ENCODE data around the gene SUMO3. TPM values are rescaled to one million over a fixed set of nuclear protein-coding genes. Genes with fewer than 3 reads are reported as not detected.

Gene SUMO3
- total RNA-seq, 1 donor from 2014 or later: 69.0 TPM

DNA sequence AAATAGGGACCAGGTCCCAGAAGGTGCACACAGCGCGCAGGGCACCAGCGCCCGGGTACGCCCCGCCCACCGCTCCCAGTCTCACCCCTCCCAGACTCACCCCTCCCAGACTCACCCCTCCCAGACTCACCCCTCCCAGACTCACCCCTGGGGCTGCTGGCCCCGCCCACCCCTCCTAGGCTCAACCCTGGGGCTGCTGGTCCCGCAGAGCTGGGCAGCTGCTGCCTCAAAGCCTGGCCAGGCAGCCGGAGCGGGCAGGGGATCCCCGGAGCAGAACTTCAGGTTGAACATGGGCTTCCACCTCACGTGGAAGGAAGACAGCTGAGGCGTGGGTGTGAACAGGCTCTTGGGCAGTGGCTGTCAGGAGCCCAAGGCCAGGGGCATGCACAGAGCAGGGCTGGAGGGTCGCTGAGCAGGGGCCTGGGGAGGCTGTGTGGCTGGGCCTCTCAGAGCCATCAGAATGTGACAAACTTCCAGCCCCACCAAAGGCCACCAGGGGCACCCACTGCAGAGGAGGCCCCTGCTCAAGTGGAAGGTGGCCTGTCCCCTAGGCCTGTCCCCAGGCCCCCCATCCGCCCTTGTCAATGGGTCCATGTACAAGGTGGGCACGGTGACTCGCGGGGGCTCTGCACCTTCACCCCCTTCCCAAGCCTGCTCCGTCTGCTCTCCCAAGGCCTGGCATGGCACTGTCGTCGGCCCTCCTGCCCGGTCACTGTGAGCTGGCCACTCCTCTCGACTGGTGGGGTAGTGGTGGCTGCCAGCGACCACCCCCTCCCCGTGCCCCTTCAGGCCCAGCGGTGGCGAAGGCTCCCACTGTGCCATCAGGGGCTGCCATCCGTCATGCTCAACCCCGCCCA is 20.4 kb upstream of the SUMO3 start:
- Mint-ChIP-seq H3K27me3 (ENCODE audit: unreplicated experiment) (peaks cover 3% of the 10 kb centered on the region), H3K4me3 (ENCODE audit: unreplicated experiment) (no peak overlapping the region), H3K27ac (ENCODE audit: unreplicated experiment) (no peak overlapping the region), H3K36me3 (ENCODE audit: low read depth, unreplicated experiment) (no peaks in the 10 kb centered on the region), H3K9me3 (ENCODE audit: unreplicated experiment) (no peaks in the 10 kb centered on the region), H3K4me1 (ENCODE audit: unreplicated experiment) (no peaks in the 10 kb centered on the region)
- no peak for DNase-seq (ENCODE audit: low spot score)
- TF ChIP-seq, protein P1, sequence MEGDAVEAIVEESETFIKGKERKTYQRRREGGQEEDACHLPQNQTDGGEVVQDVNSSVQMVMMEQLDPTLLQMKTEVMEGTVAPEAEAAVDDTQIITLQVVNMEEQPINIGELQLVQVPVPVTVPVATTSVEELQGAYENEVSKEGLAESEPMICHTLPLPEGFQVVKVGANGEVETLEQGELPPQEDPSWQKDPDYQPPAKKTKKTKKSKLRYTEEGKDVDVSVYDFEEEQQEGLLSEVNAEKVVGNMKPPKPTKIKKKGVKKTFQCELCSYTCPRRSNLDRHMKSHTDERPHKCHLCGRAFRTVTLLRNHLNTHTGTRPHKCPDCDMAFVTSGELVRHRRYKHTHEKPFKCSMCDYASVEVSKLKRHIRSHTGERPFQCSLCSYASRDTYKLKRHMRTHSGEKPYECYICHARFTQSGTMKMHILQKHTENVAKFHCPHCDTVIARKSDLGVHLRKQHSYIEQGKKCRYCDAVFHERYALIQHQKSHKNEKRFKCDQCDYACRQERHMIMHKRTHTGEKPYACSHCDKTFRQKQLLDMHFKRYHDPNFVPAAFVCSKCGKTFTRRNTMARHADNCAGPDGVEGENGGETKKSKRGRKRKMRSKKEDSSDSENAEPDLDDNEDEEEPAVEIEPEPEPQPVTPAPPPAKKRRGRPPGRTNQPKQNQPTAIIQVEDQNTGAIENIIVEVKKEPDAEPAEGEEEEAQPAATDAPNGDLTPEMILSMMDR (IDR thresholded peaks at IDR 0.05; ENCODE audit: unreplicated experiment): no peak

GRCh38 chr21:44837537-44837936 is 19.7 kb upstream of the SUMO3 start:
- H3K27me3 Mint-ChIP-seq (ENCODE audit: unreplicated experiment): peaks cover 3% of the 10 kb centered on the region
- TF ChIP-seq, protein P1 (IDR thresholded peaks at IDR 0.05; ENCODE audit: unreplicated experiment): no peak

DNA sequence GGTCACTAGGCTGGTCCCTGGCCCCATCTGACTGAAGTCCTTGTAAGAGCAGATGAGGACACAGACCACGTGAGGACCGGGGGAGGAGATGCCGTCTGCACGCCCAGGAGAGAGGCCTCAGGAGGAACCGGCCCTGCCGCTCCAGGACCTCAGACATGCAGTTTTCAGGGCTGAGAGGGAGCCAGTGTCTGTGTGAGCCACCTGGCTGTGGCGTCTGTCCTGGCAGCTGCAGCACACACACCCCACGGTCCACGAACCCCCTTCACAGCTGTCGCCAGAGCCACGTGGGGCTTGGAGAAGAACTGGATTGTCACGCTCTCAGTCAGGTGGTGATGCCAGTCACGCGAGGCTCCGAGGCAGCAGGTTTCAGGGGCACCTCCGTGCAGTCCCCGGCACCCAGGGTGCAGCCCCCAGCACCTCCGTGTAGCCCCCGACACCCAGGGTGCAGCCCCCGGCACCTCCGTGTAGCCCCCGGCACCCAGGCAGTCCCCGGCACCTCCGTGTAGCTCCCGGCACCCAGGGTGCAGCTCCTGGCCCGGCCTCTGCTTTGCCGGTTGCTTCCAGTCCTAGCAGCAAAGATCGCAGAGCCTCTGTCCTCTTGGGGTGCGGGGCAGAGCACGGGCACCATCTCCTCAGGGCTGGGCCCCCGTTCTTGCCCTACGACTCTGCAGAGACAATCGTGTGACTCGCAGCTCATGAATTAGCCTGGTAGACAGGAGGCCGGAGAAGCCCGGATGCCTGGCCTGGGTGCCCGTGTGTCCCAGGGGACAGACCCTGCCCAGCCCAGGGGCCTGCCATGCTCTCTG is 19.0 kb upstream of the SUMO3 start:
- H3K27me3 Mint-ChIP-seq (ENCODE audit: unreplicated experiment): peaks cover under 1% of the 10 kb centered on the region
- DNase-seq (ENCODE audit: low spot score): no peak
- no peaks in the 10 kb centered on the region for H3K9me3 Mint-ChIP-seq (ENCODE audit: unreplicated experiment)
- no peak overlapping the region for H3K4me3 Mint-ChIP-seq (ENCODE audit: unreplicated experiment)
- no peaks in the 10 kb centered on the region for H3K4me1 Mint-ChIP-seq (ENCODE audit: unreplicated experiment)
- TF ChIP-seq, protein P1 (IDR thresholded peaks at IDR 0.05; ENCODE audit: unreplicated experiment): no peak
- no peak overlapping the region for H3K27ac Mint-ChIP-seq (ENCODE audit: unreplicated experiment)
- H3K36me3 Mint-ChIP-seq (ENCODE audit: low read depth, unreplicated experiment): no peaks in the 10 kb centered on the region

More at GRCh38 chr21:44837537-44837936, 19.7 kb upstream of the SUMO3 start:
- no peaks in the 10 kb centered on the region for H3K9me3 Mint-ChIP-seq (ENCODE audit: unreplicated experiment)
- H3K4me3 Mint-ChIP-seq (ENCODE audit: unreplicated experiment): no peak overlapping the region
- DNase-seq (ENCODE audit: low spot score): no peak
- H3K36me3 Mint-ChIP-seq (ENCODE audit: low read depth, unreplicated experiment): no peaks in the 10 kb centered on the region
- H3K4me1 Mint-ChIP-seq (ENCODE audit: unreplicated experiment): no peaks in the 10 kb centered on the region
- H3K27ac Mint-ChIP-seq (ENCODE audit: unreplicated experiment): no peak overlapping the region

DNA sequence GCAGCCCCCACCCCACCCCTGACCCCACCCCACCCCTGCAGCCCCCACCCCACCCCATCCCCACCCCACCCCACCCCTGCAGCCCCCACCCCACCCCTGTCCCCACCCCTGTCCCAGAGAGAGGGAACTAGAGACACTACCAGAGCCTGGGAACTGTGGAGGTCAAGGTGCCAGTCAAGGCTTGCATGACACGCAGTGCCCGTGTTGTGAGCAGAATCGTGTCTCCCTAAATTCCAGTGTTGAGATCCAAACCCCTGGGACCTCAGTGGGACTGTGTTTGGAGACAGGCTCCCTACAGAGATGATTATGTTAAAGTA is 18.4 kb upstream of the SUMO3 start:
- DNase-seq (ENCODE audit: low spot score): no peak
- H3K4me1 Mint-ChIP-seq (ENCODE audit: unreplicated experiment): no peaks in the 10 kb centered on the region
- H3K9me3 Mint-ChIP-seq (ENCODE audit: unreplicated experiment): no peaks in the 10 kb centered on the region
- no peak overlapping the region for H3K4me3 Mint-ChIP-seq (ENCODE audit: unreplicated experiment)
- H3K36me3 Mint-ChIP-seq (ENCODE audit: low read depth, unreplicated experiment): no peaks in the 10 kb centered on the region
- H3K27ac Mint-ChIP-seq (ENCODE audit: unreplicated experiment): no peak overlapping the region
- no peaks in the 10 kb centered on the region for H3K27me3 Mint-ChIP-seq (ENCODE audit: unreplicated experiment)
- TF ChIP-seq, protein P1 (IDR thresholded peaks at IDR 0.05; ENCODE audit: unreplicated experiment): no peak

DNA sequence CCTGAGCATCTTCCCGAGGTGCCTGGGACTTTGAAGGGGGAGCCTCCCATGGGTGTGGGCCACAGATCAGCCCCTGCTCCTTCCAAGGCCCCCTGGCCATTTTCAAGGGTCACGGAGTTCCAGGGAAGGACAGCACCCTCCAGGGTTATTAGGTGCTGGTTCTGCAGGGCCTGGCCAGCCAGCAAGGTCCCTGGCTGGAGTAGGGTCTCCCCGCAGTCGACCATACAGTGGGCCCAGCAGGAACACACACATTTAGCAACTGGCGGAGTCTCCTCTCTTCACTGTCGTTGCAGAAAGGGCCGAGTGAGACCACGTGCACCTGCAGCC is 17.7 kb upstream of the SUMO3 start:
- Mint-ChIP-seq H3K27ac (ENCODE audit: unreplicated experiment) (no peak overlapping the region), H3K4me1 (ENCODE audit: unreplicated experiment) (no peaks in the 10 kb centered on the region), H3K9me3 (ENCODE audit: unreplicated experiment) (no peaks in the 10 kb centered on the region), H3K36me3 (ENCODE audit: low read depth, unreplicated experiment) (no peaks in the 10 kb centered on the region), H3K4me3 (ENCODE audit: unreplicated experiment) (no peak overlapping the region), H3K27me3 (ENCODE audit: unreplicated experiment) (no peaks in the 10 kb centered on the region)
- TF ChIP-seq, protein P1 (IDR thresholded peaks at IDR 0.05; ENCODE audit: unreplicated experiment): no peak
- DNase-seq (ENCODE audit: low spot score): no peak

Data from endothelial cell (in vitro differentiated cells).